ENCODE results near the gene SEZ6. TPM values are rescaled to one million over a fixed set of nuclear protein-coding genes. Genes with fewer than 3 reads are reported as not detected.

The SEZ6 gene
- total RNA-seq, 1 donor from 2014 or later: not detected

GRCh38 chr17:28969706-28970393 is 36.0 kb downstream of the SEZ6 start:
- H3K4me1 Mint-ChIP-seq: peaks cover 37% of the 10 kb centered on the region
- no peak overlapping the region for H3K4me3 Mint-ChIP-seq
- H3K27me3 Mint-ChIP-seq (ENCODE audit: low read depth): peaks cover 41% of the 10 kb centered on the region
- no peaks in the 10 kb centered on the region for H3K9me3 Mint-ChIP-seq
- no peak for DNase-seq (ENCODE audit: low spot score in 2 of 2, unreplicated experiment in 2 of 2)
- no peaks in the 10 kb centered on the region for H3K36me3 Mint-ChIP-seq
- TF ChIP-seq CTCF (IDR thresholded peaks at IDR 0.05; ENCODE audit: unreplicated experiment): no peak
- no peak overlapping the region for H3K27ac Mint-ChIP-seq

GRCh38 chr17:28968914-28969295 is 36.9 kb downstream of the SEZ6 start:
- Mint-ChIP-seq H3K27ac (no peak overlapping the region), H3K27me3 (ENCODE audit: low read depth) (peaks cover 42% of the 10 kb centered on the region), H3K36me3 (no peaks in the 10 kb centered on the region), H3K4me3 (no peak overlapping the region), H3K4me1 (peaks cover 33% of the 10 kb centered on the region), H3K9me3 (no peaks in the 10 kb centered on the region)
- DNase-seq (ENCODE audit: low spot score in 2 of 2, unreplicated experiment in 2 of 2): no peak
- TF ChIP-seq CTCF (IDR thresholded peaks at IDR 0.05; ENCODE audit: unreplicated experiment): no peak

GRCh38 chr17:28968231-28968913 is 37.5 kb downstream of the SEZ6 start:
- peak in 1 of 2 experiments; percentile 50 for DNase-seq (ENCODE audit: low spot score in 2 of 2, unreplicated experiment in 2 of 2)
- Mint-ChIP-seq H3K4me1 (peaks cover 29% of the 10 kb centered on the region), H3K27ac (no peak overlapping the region), H3K36me3 (no peaks in the 10 kb centered on the region), H3K4me3 (no peak overlapping the region), H3K27me3 (ENCODE audit: low read depth) (peaks cover 45% of the 10 kb centered on the region), H3K9me3 (no peaks in the 10 kb centered on the region)
- no peak for TF ChIP-seq CTCF (IDR thresholded peaks at IDR 0.05; ENCODE audit: unreplicated experiment)

GRCh38 chr17:28967221-28968135 is 38.4 kb downstream of the SEZ6 start:
- no peak overlapping the region for H3K4me3 Mint-ChIP-seq
- peaks cover 25% of the 10 kb centered on the region for H3K4me1 Mint-ChIP-seq
- H3K27me3 Mint-ChIP-seq (ENCODE audit: low read depth): peaks cover 45% of the 10 kb centered on the region
- no peaks in the 10 kb centered on the region for H3K36me3 Mint-ChIP-seq
- no peak for TF ChIP-seq CTCF (IDR thresholded peaks at IDR 0.05; ENCODE audit: unreplicated experiment)
- H3K9me3 Mint-ChIP-seq: no peaks in the 10 kb centered on the region
- no peak overlapping the region for H3K27ac Mint-ChIP-seq
- DNase-seq (ENCODE audit: low spot score in 2 of 2, unreplicated experiment in 2 of 2): no peak

- peaks cover 25% of the 10 kb centered on the region for H3K27me3 Mint-ChIP-seq (ENCODE audit: low read depth)
- DNase-seq (ENCODE audit: low spot score in 2 of 2, unreplicated experiment in 2 of 2): no peak
- H3K27ac Mint-ChIP-seq: no peak overlapping the region
- H3K4me1 Mint-ChIP-seq: peaks cover 16% of the 10 kb centered on the region
- H3K36me3 Mint-ChIP-seq: no peaks in the 10 kb centered on the region
- TF ChIP-seq CTCF (IDR thresholded peaks at IDR 0.05; ENCODE audit: unreplicated experiment): no peak
- H3K9me3 Mint-ChIP-seq: no peaks in the 10 kb centered on the region
- no peak overlapping the region for H3K4me3 Mint-ChIP-seq
Measured at GRCh38 chr17:28963841-28964240, 42.0 kb downstream of the SEZ6 start.
